Stimulated activated naive B cell treated with anti-CD40 and anti-IgM and Interleukin-4, amounts not matched to agents 10 μg/mL and 1 μg/mL and 100 μg/mL, for 72 hours (primary cell): ENCODE measurements around the gene PRRT3.
"Not testable (repeated sequence)": the region's sequence is repeated elsewhere in the genome, so short reads cannot be mapped to it uniquely, and the experiment has no call there.

Source experiments
- ATAC-seq, 2 donors: fragments of 150-1000 bp; cut with Tn5 transposase; replicated peaks; 2 replicates each; pipeline ENCODE4 v1.10.0; 2021; ENCODE audit warnings: moderate library complexity in 1 of 2
- DNase-seq: peaks from one replicate; pipeline ENCODE4 v3.0.0; 2021
- H3K27ac Mint-ChIP-seq: one replicate; pipeline ENCODE4 v1.8.0; 2022; ENCODE audit warnings: mild to moderate bottlenecking, mixed read lengths
- H3K27me3 Mint-ChIP-seq, 2 donors: one replicate each; pipeline ENCODE4 v1.8.0; 2022; ENCODE audit warnings: mixed read lengths in 2 of 2
- H3K36me3 Mint-ChIP-seq, 2 donors: one replicate each; pipeline ENCODE4 v1.8.0; 2022; ENCODE audit warnings: mixed read lengths in 2 of 2, mild to moderate bottlenecking in 1 of 2
- H3K4me1 Mint-ChIP-seq, 2 donors: one replicate each; pipeline ENCODE4 v1.8.0; 2022; ENCODE audit warnings: mixed read lengths in 2 of 2, mild to moderate bottlenecking in 1 of 2
- H3K4me3 Mint-ChIP-seq, 2 donors: one replicate each; pipeline ENCODE4 v1.8.0; 2022; ENCODE audit warnings: mild to moderate bottlenecking in 2 of 2, mixed read lengths in 2 of 2, moderate library complexity in 1 of 2
- H3K9me3 Mint-ChIP-seq, 2 donors: one replicate each; pipeline ENCODE4 v1.8.0; 2022; ENCODE audit warnings: mixed read lengths in 2 of 2, mild to moderate bottlenecking in 1 of 2

The PRRT3 gene

GRCh38 chr3:9903904-9904303 is 48.3 kb downstream of the PRRT3 start:
- DNase-seq: no peak
- H3K27ac Mint-ChIP-seq: no peak overlapping the region

GRCh38 chr3:9903238-9903624 is 49.0 kb downstream of the PRRT3 start:
- H3K4me3 Mint-ChIP-seq: no peak overlapping the region
- H3K27ac Mint-ChIP-seq: no peak overlapping the region
- peaks cover 0 to 6% of the 10 kb centered on the region in 2 donors for H3K27me3 Mint-ChIP-seq
- DNase-seq (no peak), ATAC-seq (no peak)
- H3K4me1 Mint-ChIP-seq: peaks cover 9 to 25% of the 10 kb centered on the region in 2 donors
- no peaks in the 10 kb centered on the region for H3K9me3 Mint-ChIP-seq
- peaks cover 0 to 2% of the 10 kb centered on the region in 2 donors for H3K36me3 Mint-ChIP-seq

More at GRCh38 chr3:9903904-9904303, 48.3 kb downstream of the PRRT3 start:
- Mint-ChIP-seq H3K27me3 (peaks cover 0 to 6% of the 10 kb centered on the region in 2 donors), H3K4me1 (peaks cover 6 to 18% of the 10 kb centered on the region in 2 donors), H3K36me3 (no peaks in the 10 kb centered on the region), H3K4me3 (no peak overlapping the region), H3K9me3 (no peaks in the 10 kb centered on the region)
- no peak for ATAC-seq

GRCh38 chr3:9902372-9903237 is 49.6 kb downstream of the PRRT3 start, which contains the start of gene IL17RE:
Gene IL17RE (plus strand): TSS chr3:9902848. CDS start chr3:9902933, 85 bp downstream.
- ATAC-seq (no peak), DNase-seq (no peak)
- Mint-ChIP-seq H3K27ac (no peak within 1 kb of the TSS), H3K4me1 (peaks cover 13 to 31% of the 10 kb centered on the region in 2 donors), H3K27me3 (peaks cover 0 to 6% of the 10 kb centered on the region in 2 donors), H3K4me3 (no peak within 1 kb of the TSS), H3K9me3 (no peaks in the 10 kb centered on the region), H3K36me3 (peaks cover 0 to 5% of the 10 kb centered on the region in 2 donors)

GRCh38 chr3:9901967-9902366 is 50.2 kb downstream of the PRRT3 start:
- Mint-ChIP-seq H3K9me3 (no peaks in the 10 kb centered on the region), H3K27ac (no peak overlapping the region), H3K36me3 (peaks cover 0 to 5% of the 10 kb centered on the region in 2 donors), H3K4me3 (no peak overlapping the region), H3K27me3 (peaks cover 0 to 6% of the 10 kb centered on the region in 2 donors), H3K4me1 (peaks cover 15 to 34% of the 10 kb centered on the region in 2 donors)
- DNase-seq (no peak), ATAC-seq (no peak)

GRCh38 chr3:9900965-9901415 is 51.2 kb downstream of the PRRT3 start:
- H3K27me3 Mint-ChIP-seq, H3K27ac Mint-ChIP-seq, ATAC-seq, DNase-seq, H3K36me3 Mint-ChIP-seq, H3K4me3 Mint-ChIP-seq, H3K9me3 Mint-ChIP-seq: not testable (repeated sequence)
- H3K4me1 Mint-ChIP-seq: peaks cover 17 to 34% of the 10 kb centered on the region in 2 donors

- H3K4me1 Mint-ChIP-seq: peaks cover 25 to 47% of the 10 kb centered on the region in 2 donors
- peaks cover 0 to 6% of the 10 kb centered on the region in 2 donors for H3K27me3 Mint-ChIP-seq
- peaks cover 3 to 4% of the 10 kb centered on the region in 2 donors for H3K9me3 Mint-ChIP-seq
- no peak for ATAC-seq
- H3K27ac Mint-ChIP-seq: no peak overlapping the region
- no peak for DNase-seq
- H3K36me3 Mint-ChIP-seq: peaks cover 15% of the 10 kb centered on the region in 2 donors
- H3K4me3 Mint-ChIP-seq: no peak overlapping the region
These were observed 52.9 kb downstream of the PRRT3 start for GRCh38 chr3:9899289-9899791.

- Mint-ChIP-seq H3K4me1 (peaks cover 31 to 53% of the 10 kb centered on the region in 2 donors), H3K36me3 (peaks cover 20 to 21% of the 10 kb centered on the region in 2 donors), H3K27me3 (peaks cover 0 to 6% of the 10 kb centered on the region in 2 donors), H3K27ac (no peak overlapping the region), H3K9me3 (peaks cover 3 to 4% of the 10 kb centered on the region in 2 donors), H3K4me3 (no peak overlapping the region)
- DNase-seq (no peak), ATAC-seq (no peak)
These were observed 53.6 kb downstream of the PRRT3 start for GRCh38 chr3:9898467-9899241.

GRCh38 chr3:9897408-9898372 is 54.5 kb downstream of the PRRT3 start:
- H3K27me3 Mint-ChIP-seq: no peaks in the 10 kb centered on the region

GRCh38 chr3:9896755-9897407 is 55.3 kb downstream of the PRRT3 start:
- H3K27ac Mint-ChIP-seq, H3K4me3 Mint-ChIP-seq, DNase-seq, ATAC-seq, H3K27me3 Mint-ChIP-seq, H3K9me3 Mint-ChIP-seq: not testable (repeated sequence)
- H3K4me1 Mint-ChIP-seq: peaks cover 37 to 56% of the 10 kb centered on the region in 2 donors
- peaks cover 36% of the 10 kb centered on the region in 2 donors for H3K36me3 Mint-ChIP-seq

More at GRCh38 chr3:9897408-9898372, 54.5 kb downstream of the PRRT3 start:
- ATAC-seq (peak in 1 of 2 donors; percentile 22), DNase-seq (no peak)
- Mint-ChIP-seq H3K9me3 (peaks cover 3 to 4% of the 10 kb centered on the region in 2 donors), H3K36me3 (peaks cover 29% of the 10 kb centered on the region in 2 donors), H3K4me3 (no peak overlapping the region), H3K4me1 (peaks cover 33 to 56% of the 10 kb centered on the region in 2 donors), H3K27ac (no peak overlapping the region)

- Mint-ChIP-seq H3K4me1 (peaks cover 41 to 56% of the 10 kb centered on the region in 2 donors), H3K36me3 (peaks cover 36 to 42% of the 10 kb centered on the region in 2 donors)
- not testable (repeated sequence) for H3K27me3 Mint-ChIP-seq, ATAC-seq, H3K4me3 Mint-ChIP-seq, DNase-seq, H3K9me3 Mint-ChIP-seq, H3K27ac Mint-ChIP-seq
These were observed 56.5 kb downstream of the PRRT3 start for GRCh38 chr3:9895715-9896114.
